Sigmoid colon (tissue), 4 donors: ENCODE measurements around the gene LRRC36.

Source experiments
- EP300 ChIP-seq, 4 donors: sonication (generic); formaldehyde crosslinking; IDR thresholded peaks; one replicate each; pipeline ENCODE4 v1.6.1; 2017; ENCODE audit warnings: antibody characterized with exemption in 4 of 4
- POLR2A ChIP-seq, 2 donors: fragments of 450-650 bp; IDR thresholded peaks; one replicate each; pipeline ENCODE4 v1.6.1; 2016; ENCODE audit warnings: antibody characterized with exemption in 2 of 2, mild to moderate bottlenecking in 2 of 2, moderate library complexity in 2 of 2
- TF ChIP-seq, protein P1 (sequence below), 4 experiments: fragments of 450-650 bp in 3 of 4; fragments of 200-600 bp in 1 of 4; IDR thresholded peaks; one replicate each; pipeline ENCODE4 v1.5.1; 2016 to 2019; ENCODE audit warnings: antibody characterized with exemption in 4 of 4, mild to moderate bottlenecking in 3 of 4, moderate library complexity in 2 of 4

- TF ChIP-seq, protein P1, sequence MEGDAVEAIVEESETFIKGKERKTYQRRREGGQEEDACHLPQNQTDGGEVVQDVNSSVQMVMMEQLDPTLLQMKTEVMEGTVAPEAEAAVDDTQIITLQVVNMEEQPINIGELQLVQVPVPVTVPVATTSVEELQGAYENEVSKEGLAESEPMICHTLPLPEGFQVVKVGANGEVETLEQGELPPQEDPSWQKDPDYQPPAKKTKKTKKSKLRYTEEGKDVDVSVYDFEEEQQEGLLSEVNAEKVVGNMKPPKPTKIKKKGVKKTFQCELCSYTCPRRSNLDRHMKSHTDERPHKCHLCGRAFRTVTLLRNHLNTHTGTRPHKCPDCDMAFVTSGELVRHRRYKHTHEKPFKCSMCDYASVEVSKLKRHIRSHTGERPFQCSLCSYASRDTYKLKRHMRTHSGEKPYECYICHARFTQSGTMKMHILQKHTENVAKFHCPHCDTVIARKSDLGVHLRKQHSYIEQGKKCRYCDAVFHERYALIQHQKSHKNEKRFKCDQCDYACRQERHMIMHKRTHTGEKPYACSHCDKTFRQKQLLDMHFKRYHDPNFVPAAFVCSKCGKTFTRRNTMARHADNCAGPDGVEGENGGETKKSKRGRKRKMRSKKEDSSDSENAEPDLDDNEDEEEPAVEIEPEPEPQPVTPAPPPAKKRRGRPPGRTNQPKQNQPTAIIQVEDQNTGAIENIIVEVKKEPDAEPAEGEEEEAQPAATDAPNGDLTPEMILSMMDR (IDR thresholded peaks at IDR 0.05) = no peak
- TF ChIP-seq POLR2A (IDR thresholded peaks at IDR 0.05) (no peak), EP300 (IDR thresholded peaks at IDR 0.05) (no peak)
Measured at GRCh38 chr16:67430504-67430976, 103.9 kb downstream of the LRRC36 start.
